ENCODE data around the gene TAS2R30.
"Not testable (repeated sequence)": the region's sequence is repeated elsewhere in the genome, so short reads cannot be mapped to it uniquely, and the experiment has no call there.

Gene TAS2R30

GRCh38 chr12:11114130-11114529 lies 20.3 kb downstream of the TAS2R30 start:
- not testable (repeated sequence) for ATAC-seq

DNA sequence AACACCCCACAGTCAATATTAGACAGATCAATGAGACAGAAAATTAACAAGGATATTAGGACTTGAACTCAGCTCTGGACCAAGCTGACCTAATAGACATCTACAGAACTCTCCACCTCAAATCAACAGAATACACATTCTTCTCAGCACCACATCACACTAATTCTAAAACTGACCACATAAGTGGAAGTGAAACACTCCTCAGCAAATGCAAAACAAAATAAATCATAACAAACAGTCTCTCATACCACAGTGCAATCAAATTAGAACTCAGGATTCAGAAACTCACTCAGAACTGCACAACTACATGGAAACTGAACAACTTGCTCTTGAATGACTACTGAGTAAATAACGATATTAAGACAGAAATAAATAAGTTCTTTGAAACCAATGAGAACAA lies 23.2 kb downstream of the TAS2R30 start:
- ATAC-seq = not testable (repeated sequence)

GRCh38 chr12:11108862-11109261 lies 25.6 kb downstream of the TAS2R30 start:
- no peak for ATAC-seq

GRCh38 chr12:11107719-11108118 lies 26.7 kb downstream of the TAS2R30 start:
- no peak for ATAC-seq

DNA sequence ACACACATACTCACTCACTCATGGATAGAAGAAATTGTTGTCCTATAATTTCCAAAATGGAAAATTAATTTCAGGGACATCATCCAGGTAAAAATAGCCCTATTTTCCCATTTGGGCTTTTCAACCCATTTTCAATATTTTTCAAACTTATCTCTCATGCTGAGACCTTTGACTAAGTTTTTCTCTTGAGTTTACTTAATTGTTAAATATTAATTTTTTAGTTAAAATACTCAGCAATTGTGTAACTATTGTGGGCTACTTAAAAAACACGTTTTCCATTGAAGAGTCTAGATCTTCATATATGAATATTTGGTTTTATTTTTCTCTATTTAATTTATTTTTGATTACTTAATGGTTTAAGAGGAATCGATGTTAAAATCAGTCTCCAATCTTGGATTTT lies 28.2 kb downstream of the TAS2R30 start:
- no peak for ATAC-seq

DNA sequence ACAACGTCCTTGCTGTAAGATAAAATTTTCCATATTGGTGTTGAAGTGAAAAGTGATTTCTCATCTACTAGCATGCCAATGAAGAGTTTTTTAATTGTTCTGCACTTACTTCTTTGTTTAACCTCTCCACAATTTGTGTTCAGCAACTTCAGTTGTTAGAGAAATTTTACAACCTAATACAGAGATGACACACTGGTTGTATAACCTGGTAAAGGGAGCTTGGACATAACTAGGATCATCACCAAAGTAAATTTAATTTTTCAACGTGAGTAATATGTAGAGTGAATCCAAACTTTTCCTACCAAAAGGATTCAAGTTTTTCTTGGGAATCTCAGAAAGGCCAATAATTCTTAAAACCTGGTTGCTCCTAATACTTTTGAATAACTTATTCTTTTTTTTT lies 28.9 kb downstream of the TAS2R30 start:
- no peak for ATAC-seq

- peak; percentile 41 to 75 for ATAC-seq
These were observed 39.5 kb downstream of the TAS2R30 start for GRCh38 chr12:11094910-11095309.

DNA sequence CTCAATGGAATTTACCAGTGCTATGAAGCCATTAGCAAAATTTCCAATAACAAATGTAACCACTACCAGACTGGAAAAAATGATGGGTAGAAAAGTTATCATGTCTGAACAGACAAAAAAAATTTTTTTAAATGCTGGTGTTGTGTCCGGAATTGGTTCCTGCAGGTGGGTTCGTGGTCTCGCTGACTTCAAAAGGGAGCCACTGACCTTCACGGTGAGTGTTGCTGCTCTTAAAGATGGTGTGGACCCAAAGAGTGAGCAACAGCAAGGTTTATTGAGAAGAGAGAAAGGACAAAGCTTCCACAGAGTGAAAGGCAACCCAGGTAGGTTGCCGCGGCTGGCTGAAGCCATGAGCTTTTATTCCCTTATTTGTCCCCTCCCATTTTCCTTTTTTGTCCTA lies 42.3 kb downstream of the TAS2R30 start, which contains the start of gene TAS2R43:
TSS of gene TAS2R43 (minus strand) at position 186 of the 400 bp plus-strand sequence. CDS start at position 102, 84 bp downstream.
- no peak for ATAC-seq

- ATAC-seq = no peak
These were observed 45.2 kb downstream of the TAS2R30 start for GRCh38 chr12:11089246-11089645.

GRCh38 chr12:11085419-11085818 lies 49.0 kb downstream of the TAS2R30 start:
- ATAC-seq = peak; percentile 93 to 98

Measured in activated CD4-positive, CD25-positive, alpha-beta regulatory T cell treated with anti-CD3 and anti-CD28 coated beads, Interleukin-2, amount 50 U/mL, for 24 hours (primary cell).